Spleen (tissue), 11 donors: ENCODE measurements around the gene GPR176. TPM values are rescaled to one million over a fixed set of nuclear protein-coding genes. Genes with fewer than 3 reads are reported as not detected.
A peak's percentile ranks its signal among the peaks of the same experiment; 100 is the strongest.

Experiments used
- DNase-seq: peaks from one replicate; pipeline ENCODE4 v3.0.0-alpha.2; 2020
- H3K27ac ChIP-seq, 8 donors: fragments of 200-600 bp; sonication (generic) in 7 of 8; 1 replicate in 4 of 8; 2 replicates in 4 of 8; pipeline versions ENCODE4 v1.5.0 to v1.8.0; 2016 to 2021; ENCODE audit warnings: inconsistent platforms in 4 of 8, mild to moderate bottlenecking in 4 of 8, moderate library complexity in 1 of 8
- H3K27me3 ChIP-seq, 7 donors: fragments of 200-600 bp; sonication (generic) in 6 of 7; replicated peaks in 1 of 7; 1 replicate in 4 of 7; 2 replicates in 3 of 7; pipeline versions ENCODE4 v1.5.0 to v1.8.0; 2016 to 2021; ENCODE audit warnings: inconsistent platforms in 3 of 7, mild to moderate bottlenecking in 1 of 7
- H3K36me3 ChIP-seq, 6 donors: fragments of 200-600 bp; sonication (generic) in 5 of 6; 1 replicate in 4 of 6; 2 replicates in 2 of 6; pipeline versions ENCODE4 v1.5.0 to v1.8.0; 2016 to 2021; ENCODE audit warnings: inconsistent platforms in 2 of 6
- H3K4me1 ChIP-seq, 6 donors: fragments of 200-600 bp; sonication (generic) in 5 of 6; 1 replicate in 3 of 6; 2 replicates in 3 of 6; pipeline versions ENCODE4 v1.5.0 to v1.8.0; 2016 to 2021; ENCODE audit warnings: inconsistent platforms in 3 of 6
- H3K4me3 ChIP-seq, 8 donors: fragments of 200-600 bp; sonication (generic) in 7 of 8; 1 replicate in 4 of 8; 2 replicates in 4 of 8; pipeline versions ENCODE4 v1.5.0 to v1.8.0; 2016 to 2021; ENCODE audit warnings: inconsistent platforms in 4 of 8, mild to moderate bottlenecking in 4 of 8, moderate library complexity in 2 of 8
- H3K9me3 ChIP-seq, 8 donors: fragments of 200-600 bp; sonication (generic) in 7 of 8; 1 replicate in 4 of 8; 2 replicates in 4 of 8; pipeline versions ENCODE4 v1.5.0 to v1.8.0; 2016 to 2021; ENCODE audit warnings: inconsistent platforms in 4 of 8
- CTCF ChIP-seq, 11 experiments: fragments of 200-600 bp in 7 of 11; fragments of 450-650 bp in 4 of 11; sonication (generic) in 4 of 11; IDR thresholded peaks in 8 of 11; conservative IDR thresholded peaks in 3 of 11; 1 replicate in 7 of 11; 2 replicates in 4 of 11; pipeline versions ENCODE4 v1.4.0 to v1.8.0; 2016 to 2021; ENCODE audit warnings: antibody characterized with exemption in 11 of 11, inconsistent platforms in 4 of 11, mild to moderate bottlenecking in 1 of 11
- POLR2A ChIP-seq, 3 donors: fragments of 450-650 bp; IDR thresholded peaks; one replicate each; pipeline ENCODE4 v1.5.1; 2017; ENCODE audit warnings: antibody characterized with exemption in 3 of 3, mild to moderate bottlenecking in 1 of 3
- POLR2AphosphoS5 ChIP-seq, 3 donors: sonication (generic); formaldehyde crosslinking; IDR thresholded peaks; one replicate each; pipeline ENCODE4 v1.5.1; 2017; ENCODE audit warnings: antibody characterized with exemption in 3 of 3
- WGBS, 5 donors: extraction: QIAGEN DNeasy Blood & Tissue Kit in 3 of 5; methylation state at CpG; one replicate each; pipeline versions ENCODE4 v1.1.5 to v1.1.7; 2013 to 2018; 5-methylcytosine and 5-hydroxymethylcytosine counted together
- intact Hi-C: fragments of 100-400 bp; cut with DNase I; formaldehyde crosslinking; loops from one replicate; pipeline ENCODE4 v1.15.0; 2023; ENCODE audit warnings: low total_unique reads
- polyA plus RNA-seq, 3 donors: library from polyadenylated mRNA; stranded (reverse); fragments of 200-250 nt; gene quantifications; one replicate each; pipeline ENCODE4 v1.2.1, GENCODE V29; 2013
- total RNA-seq, 7 donors: library from RNA; depleted of rRNA in 3 of 7; stranded (reverse); fragments of >200 nt in 3 of 7; fragmentation: NEBNext Ultra II Directional in 4 of 7; extraction: Animal tissue kit (Norgen Biotek cat#: 25700) in 4 of 7; gene quantifications; one replicate each; pipeline versions ENCODE4 v1.1.0 to v1.2.1, GENCODE V29; 2016 to 2021
- donor health status: healthy with polysubstance abuse.
- donor health status: DM: no; HTN: no; CAD: no; lungs with moderate emphysema.
- donor health status: DM: no; HTN: no; CAD: no.
- donor health status: Bipolar disorder and iron deficiency.
- donor health status: healthy.
- donor health status: DM: no; HTN: no; CAD: no.
- donor health status: DM: yes; HTN: yes; CAD: no.

GPR176 gene
- total and polyA plus RNA-seq, 10 donors: 2.7 to 12.8 (median 5.1) TPM

GRCh38 chr15:39864116-39864515 lies 56.0 kb downstream of the GPR176 start:
- Histone ChIP-seq H3K4me3 (no peak overlapping the region), H3K27me3 (no peaks in the 10 kb centered on the region), H3K4me1 (no peaks in the 10 kb centered on the region), H3K9me3 (no peaks in the 10 kb centered on the region), H3K27ac (no peak overlapping the region), H3K36me3 (no peaks in the 10 kb centered on the region)
- WGBS, 5 donors: 69 to 87% (median 80%) methylated on average over 1 of the region's 1 CpG
- no peak for DNase-seq
- intact Hi-C loops: no loop called here
- TF ChIP-seq POLR2AphosphoS5 (IDR thresholded peaks at IDR 0.05) (no peak), POLR2A (IDR thresholded peaks at IDR 0.05) (no peak), CTCF (IDR thresholded peaks at IDR 0.05 in 8 of 11, conservative IDR thresholded peaks at IDR 0.05 in 3 of 11) (no peak)

- intact Hi-C loops: no loop called here
- TF ChIP-seq POLR2AphosphoS5 (IDR thresholded peaks at IDR 0.05) (no peak), POLR2A (IDR thresholded peaks at IDR 0.05) (no peak), CTCF (IDR thresholded peaks at IDR 0.05 in 8 of 11, conservative IDR thresholded peaks at IDR 0.05 in 3 of 11) (no peak)
- Histone ChIP-seq H3K9me3 (no peaks in the 10 kb centered on the region), H3K27ac (peak overlapping the region in 1 of 8 donors; percentile 7), H3K27me3 (no peaks in the 10 kb centered on the region), H3K4me3 (no peak overlapping the region), H3K36me3 (no peaks in the 10 kb centered on the region), H3K4me1 (no peaks in the 10 kb centered on the region)
- no peak for DNase-seq
- WGBS, 5 donors: 85 to 98% (median 90%) methylated on average over 1 of the region's 1 CpG
Observed at GRCh38 chr15:39860871-39861270, 59.2 kb downstream of the GPR176 start.

GRCh38 chr15:39860200-39860599 lies 59.9 kb downstream of the GPR176 start:
- intact Hi-C loops: no loop called here
- no peak overlapping the region for H3K4me3 ChIP-seq
- TF ChIP-seq CTCF (IDR thresholded peaks at IDR 0.05 in 8 of 11, conservative IDR thresholded peaks at IDR 0.05 in 3 of 11): no peak
- no peak for TF ChIP-seq POLR2AphosphoS5 (IDR thresholded peaks at IDR 0.05)
- TF ChIP-seq POLR2A (IDR thresholded peaks at IDR 0.05): no peak
- no peaks in the 10 kb centered on the region for H3K9me3 ChIP-seq
- 79 to 89% (median 84%) methylated on average over 3 of the region's 3 CpGs for WGBS, 5 donors
- no peaks in the 10 kb centered on the region for H3K4me1 ChIP-seq
- no peak for DNase-seq
- H3K36me3 ChIP-seq: no peaks in the 10 kb centered on the region
- H3K27ac ChIP-seq: peak overlapping the region in 1 of 8 donors; percentile 7
- no peaks in the 10 kb centered on the region for H3K27me3 ChIP-seq

- intact Hi-C loops: no loop called here
- Histone ChIP-seq H3K27me3 (no peaks in the 10 kb centered on the region), H3K27ac (no peak overlapping the region), H3K9me3 (no peaks in the 10 kb centered on the region), H3K4me1 (no peaks in the 10 kb centered on the region), H3K36me3 (no peaks in the 10 kb centered on the region), H3K4me3 (no peak overlapping the region)
- no peak for TF ChIP-seq POLR2AphosphoS5 (IDR thresholded peaks at IDR 0.05)
- no peak for TF ChIP-seq POLR2A (IDR thresholded peaks at IDR 0.05)
- TF ChIP-seq CTCF (IDR thresholded peaks at IDR 0.05 in 8 of 11, conservative IDR thresholded peaks at IDR 0.05 in 3 of 11): no peak
- no peak for DNase-seq
- 83 to 93% (median 93%) methylated on average over 4 of the region's 4 CpGs for WGBS, 5 donors
Observed at GRCh38 chr15:39859636-39860035, 60.4 kb downstream of the GPR176 start.
